SK-N-SH (cell line): Measurements from ENCODE around the gene GNS. TPM values are rescaled to one million over a fixed set of nuclear protein-coding genes. Genes with fewer than 3 reads are reported as not detected.

Experiments
- CTCF ChIA-PET: fragments of 300-600, 350-600 bp; formaldehyde crosslinking; extraction: SDS; loops from one replicate; lab custom pipeline; 2021; lab: Yijun Ruan, JAX
- POLR2A ChIA-PET: fragments of 350-600 bp; sonication (Branson Sonifier 250); formaldehyde crosslinking; extraction: SDS; loops from one replicate; lab custom pipeline; 2020; ENCODE audit warnings: antibody characterized with exemption, inconsistent platforms; lab: Yijun Ruan, JAX
- DNase-seq: peaks from one replicate; pipeline ENCODE4 v3.0.0; 2012
- H2AFZ ChIP-seq: fragments of 200-600 bp; sonication (generic); 2 replicates; pipeline ENCODE4 v1.8.1; 2016; ENCODE audit warnings: antibody characterized with exemption, mild to moderate bottlenecking, low read depth
- H3F3A ChIP-seq: fragments of 200-600 bp; sonication (generic); replicated peaks from 2 replicates; pipeline ENCODE3; 2016; ENCODE audit warnings: antibody characterized with exemption, mild to moderate bottlenecking; ENCODE audit not compliant: insufficient read depth
- H3K27ac ChIP-seq, 2 experiments: fragments of 200-500 bp in 1 of 2; fragments of 200-600 bp in 1 of 2; sonication (Bioruptor generic) in 1 of 2; sonication (generic), shearing (Covaris generic) in 1 of 2; 2 replicates each; pipeline versions ENCODE4 v1.5.1 to v1.6.1; 2014 to 2016; ENCODE audit warnings: low read depth in 2 of 2, inconsistent platforms in 1 of 2, low read length in 1 of 2, mild to moderate bottlenecking in 1 of 2, mixed read lengths in 1 of 2
- H3K27me3 ChIP-seq: fragments of 200-600 bp; sonication (generic), shearing (Covaris generic); 2 replicates; pipeline ENCODE4 v1.6.1; 2016; ENCODE audit warnings: mixed run types; ENCODE audit not compliant: insufficient read depth
- H3K36me3 ChIP-seq, 2 experiments: fragments of 200-500 bp in 1 of 2; fragments of 200-600 bp in 1 of 2; sonication (Bioruptor generic) in 1 of 2; sonication (generic) in 1 of 2; replicated peaks in 1 of 2; 2 replicates each; pipeline versions ENCODE3 to v1.5.1; 2014 to 2016; ENCODE audit warnings: low read length in 1 of 2, mild to moderate bottlenecking in 1 of 2; ENCODE audit not compliant: insufficient read depth in 2 of 2, control insufficient read depth in 1 of 2
- H3K4me1 ChIP-seq, 2 experiments: fragments of 200-500 bp in 1 of 2; fragments of 200-600 bp in 1 of 2; sonication (Bioruptor generic) in 1 of 2; sonication (generic), shearing (Covaris generic) in 1 of 2; 2 replicates each; pipeline versions ENCODE4 v1.5.1 to v1.6.1; 2014 to 2016; ENCODE audit warnings: low read depth in 1 of 2, low read length in 1 of 2, mixed run types in 1 of 2; ENCODE audit not compliant: insufficient read depth in 2 of 2, control insufficient read depth in 1 of 2
- H3K4me2 ChIP-seq: fragments of 200-600 bp; sonication (generic), shearing (Covaris generic); 2 replicates; pipeline ENCODE4 v1.6.1; 2017; ENCODE audit warnings: mixed run types
- H3K4me3 ChIP-seq, 2 experiments: fragments of 200-500 bp in 1 of 2; fragments of 200-600 bp in 1 of 2; sonication (Bioruptor generic) in 1 of 2; sonication (generic), shearing (Covaris generic) in 1 of 2; 2 replicates each; pipeline versions ENCODE4 v1.5.1 to v1.8.1; 2014 to 2016; ENCODE audit warnings: low read depth in 2 of 2, inconsistent platforms in 1 of 2, low read length in 1 of 2, mild to moderate bottlenecking in 1 of 2, mixed read lengths in 1 of 2, moderate library complexity in 1 of 2
- H3K79me2 ChIP-seq: fragments of 200-600 bp; sonication (generic); 2 replicates; pipeline ENCODE4 v1.8.1; 2017; ENCODE audit warnings: mild to moderate bottlenecking; ENCODE audit not compliant: insufficient read depth
- H3K9ac ChIP-seq: fragments of 200-600 bp; sonication (generic); 2 replicates; pipeline ENCODE4 v1.6.1; 2017; ENCODE audit warnings: mixed run types
- H3K9me2 ChIP-seq: fragments of 200-600 bp; sonication (generic); 2 replicates; pipeline ENCODE4 v1.6.1; 2017; ENCODE audit warnings: mixed run types
- H3K9me3 ChIP-seq: fragments of 200-600 bp; sonication (generic); 2 replicates; pipeline ENCODE4 v1.6.1; 2017; ENCODE audit warnings: mixed run types, mild to moderate bottlenecking, moderate library complexity
- H4K20me1 ChIP-seq: fragments of 200-600 bp; sonication (generic); 2 replicates; pipeline ENCODE4 v1.6.1; 2017; ENCODE audit warnings: mild to moderate bottlenecking, mixed run types; ENCODE audit not compliant: insufficient read depth
- CHD2 ChIP-seq: fragments of 150-350 bp; IDR thresholded peaks from 2 replicates; pipeline ENCODE4 v1.6.1; 2018; ENCODE audit warnings: low read length; ENCODE audit not compliant: partially characterized antibody
- FOSL2 ChIP-seq: IDR thresholded peaks from 2 replicates; pipeline ENCODE4 v1.4.0; 2012; ENCODE audit warnings: low read depth, mild to moderate bottlenecking, moderate library complexity, borderline replicate concordance
- FOXJ3 ChIP-seq: sonication (generic); formaldehyde crosslinking; IDR thresholded peaks from 2 replicates; pipeline ENCODE4 v1.5.1; 2020; ENCODE audit warnings: mild to moderate bottlenecking, missing genetic modification reagents
- GATA2 ChIP-seq: sonication (generic); formaldehyde crosslinking; IDR thresholded peaks from 2 replicates; pipeline ENCODE4 v1.5.0; 2020; ENCODE audit warnings: mild to moderate bottlenecking, missing genetic modification reagents
- JUND ChIP-seq: IDR thresholded peaks from 2 replicates; pipeline ENCODE4 v1.4.0; 2012
- POLR2AphosphoS5 ChIP-seq: IDR thresholded peaks from 2 replicates; pipeline ENCODE4 v1.6.1; 2012; ENCODE audit warnings: low read depth, low read length
- RAD21 ChIP-seq: IDR thresholded peaks from 2 replicates; pipeline ENCODE4 v1.6.1; 2012; ENCODE audit warnings: mild to moderate bottlenecking, low read length
- RFX5 ChIP-seq: IDR thresholded peaks from 2 replicates; pipeline ENCODE4 v1.6.1; 2012; ENCODE audit warnings: mild to moderate bottlenecking, improper control_type of control experiment, low read length
- RXRA ChIP-seq: IDR thresholded peaks from 2 replicates; pipeline ENCODE4 v1.4.0; 2012; ENCODE audit warnings: low read depth, mild to moderate bottlenecking, borderline replicate concordance
- SMC3 ChIP-seq: IDR thresholded peaks from 2 replicates; pipeline ENCODE4 v1.6.1; 2012; ENCODE audit warnings: low read depth, low read length, improper control_type of control experiment
- TAF1 ChIP-seq: IDR thresholded peaks from 2 replicates; pipeline ENCODE4 v1.6.1; 2012; ENCODE audit warnings: low read depth, mild to moderate bottlenecking, low read length, moderate library complexity, borderline replicate concordance
- TCF12 ChIP-seq: IDR thresholded peaks from 2 replicates; pipeline ENCODE4 v1.4.0; 2012
- WGBS: methylation state at CpG from one replicate; pipeline ENCODE4 v1.1.6; 2017; ENCODE audit warnings: low lambda C conversion rate; 5-methylcytosine and 5-hydroxymethylcytosine counted together
- polyA plus RNA-seq, 3 experiments: library from polyadenylated mRNA; depleted of rRNA; stranded (reverse); fragments of >200 nt; gene quantifications; 2 replicates each; pipeline ENCODE4 v1.2.3, GENCODE V29; 2012
- TF ChIP-seq, protein P1 (sequence below): fragments of 200-600 bp; sonication (generic); IDR thresholded peaks from 2 replicates; pipeline ENCODE4 v1.6.1; 2017; ENCODE audit warnings: antibody characterized with exemption, mild to moderate bottlenecking, moderate library complexity
- TF ChIP-seq, protein P2 (sequence below): IDR thresholded peaks from 2 replicates; pipeline ENCODE4; 2012
- TF ChIP-seq, protein P3 (sequence below): IDR thresholded peaks from 2 replicates; pipeline ENCODE4 v1.4.0; 2012; ENCODE audit warnings: low read depth
- TF ChIP-seq, protein P4 (sequence below): IDR thresholded peaks from 2 replicates; pipeline ENCODE4 v1.4.0; 2012; ENCODE audit warnings: low read depth, borderline replicate concordance

GNS gene
- polyA plus RNA-seq, 1 of the 3 experiments (the other 2 are of a cell fraction), result 74.8 TPM

DNA sequence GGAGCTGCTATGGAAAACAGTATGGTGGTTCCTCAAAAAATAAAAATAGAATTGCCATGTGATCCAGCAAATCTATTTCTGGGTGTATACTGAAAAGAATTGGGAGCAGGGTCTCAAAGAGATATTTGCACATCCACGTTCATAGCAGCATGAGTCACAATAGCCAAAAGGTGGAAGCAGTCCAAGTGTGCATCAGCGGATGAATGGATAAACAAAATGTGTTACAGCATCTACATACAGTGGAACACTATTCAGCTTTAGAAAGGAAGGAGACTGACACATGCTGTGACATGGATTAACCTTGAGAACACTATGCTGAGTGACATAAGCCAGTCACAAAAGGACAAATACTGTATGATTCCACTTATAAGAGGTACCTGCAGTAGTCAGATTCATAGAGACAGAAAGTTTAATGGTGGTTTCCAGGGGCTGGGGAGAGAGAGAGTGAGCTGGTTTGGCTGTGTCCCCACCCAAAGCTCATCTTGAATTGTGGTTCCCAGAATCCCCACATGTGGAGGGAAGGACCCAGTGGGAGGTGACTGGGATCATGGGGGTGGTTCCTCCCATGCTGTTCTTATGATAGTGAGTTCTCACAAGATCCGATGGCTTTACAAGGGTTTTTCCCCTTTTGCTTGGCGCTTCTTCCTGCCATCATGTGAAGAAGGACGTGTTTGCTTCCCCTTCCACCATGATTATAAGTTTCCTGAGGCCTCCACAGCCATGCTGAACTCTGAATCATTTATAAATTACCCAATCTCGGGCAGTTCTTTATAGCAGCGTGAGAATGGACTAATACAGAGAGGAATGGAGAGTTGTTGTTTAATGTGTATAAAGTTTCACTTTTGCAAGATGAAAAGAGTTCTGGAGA, 47.6 kb upstream of the GNS start:
- ChIA-PET CTCF (interaction anchor here (1.2 to 3.9 kb wide), 2 partner anchors 11 to 22 kb away, joined by 3 to 21 read pairs; no protein-coding TSS in a partner anchor), POLR2A (no interaction called here)
- H3K79me2 ChIP-seq, result no peaks in the 10 kb centered on the region
- H4K20me1 ChIP-seq, result no peaks in the 10 kb centered on the region
- peaks cover 2% of the 10 kb centered on the region for H3F3A ChIP-seq
- no peaks in the 10 kb centered on the region for H3K9me2 ChIP-seq
- 42% methylated on average over 7 of the region's 7 CpGs for WGBS
- no peaks in the 10 kb centered on the region for H3K9me3 ChIP-seq
- H3K27ac ChIP-seq, result no peak overlapping the region
- TF ChIP-seq POLR2AphosphoS5 (no peak), SMC3 (no peak), FOXJ3 (CRISPR knock-in tag) (no peak), TCF12 (no peak), TAF1 (no peak), RFX5 (no peak), FOSL2 (no peak), CHD2 (no peak), JUND (no peak), RAD21 (no peak)
- TF ChIP-seq, protein P1, sequence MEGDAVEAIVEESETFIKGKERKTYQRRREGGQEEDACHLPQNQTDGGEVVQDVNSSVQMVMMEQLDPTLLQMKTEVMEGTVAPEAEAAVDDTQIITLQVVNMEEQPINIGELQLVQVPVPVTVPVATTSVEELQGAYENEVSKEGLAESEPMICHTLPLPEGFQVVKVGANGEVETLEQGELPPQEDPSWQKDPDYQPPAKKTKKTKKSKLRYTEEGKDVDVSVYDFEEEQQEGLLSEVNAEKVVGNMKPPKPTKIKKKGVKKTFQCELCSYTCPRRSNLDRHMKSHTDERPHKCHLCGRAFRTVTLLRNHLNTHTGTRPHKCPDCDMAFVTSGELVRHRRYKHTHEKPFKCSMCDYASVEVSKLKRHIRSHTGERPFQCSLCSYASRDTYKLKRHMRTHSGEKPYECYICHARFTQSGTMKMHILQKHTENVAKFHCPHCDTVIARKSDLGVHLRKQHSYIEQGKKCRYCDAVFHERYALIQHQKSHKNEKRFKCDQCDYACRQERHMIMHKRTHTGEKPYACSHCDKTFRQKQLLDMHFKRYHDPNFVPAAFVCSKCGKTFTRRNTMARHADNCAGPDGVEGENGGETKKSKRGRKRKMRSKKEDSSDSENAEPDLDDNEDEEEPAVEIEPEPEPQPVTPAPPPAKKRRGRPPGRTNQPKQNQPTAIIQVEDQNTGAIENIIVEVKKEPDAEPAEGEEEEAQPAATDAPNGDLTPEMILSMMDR, result no peak
- TF ChIP-seq, protein P2, sequence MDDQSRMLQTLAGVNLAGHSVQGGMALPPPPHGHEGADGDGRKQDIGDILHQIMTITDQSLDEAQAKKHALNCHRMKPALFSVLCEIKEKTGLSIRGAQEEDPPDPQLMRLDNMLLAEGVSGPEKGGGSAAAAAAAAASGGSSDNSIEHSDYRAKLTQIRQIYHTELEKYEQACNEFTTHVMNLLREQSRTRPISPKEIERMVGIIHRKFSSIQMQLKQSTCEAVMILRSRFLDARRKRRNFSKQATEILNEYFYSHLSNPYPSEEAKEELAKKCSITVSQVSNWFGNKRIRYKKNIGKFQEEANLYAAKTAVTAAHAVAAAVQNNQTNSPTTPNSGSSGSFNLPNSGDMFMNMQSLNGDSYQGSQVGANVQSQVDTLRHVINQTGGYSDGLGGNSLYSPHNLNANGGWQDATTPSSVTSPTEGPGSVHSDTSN, result no peak
- TF ChIP-seq, protein P3, sequence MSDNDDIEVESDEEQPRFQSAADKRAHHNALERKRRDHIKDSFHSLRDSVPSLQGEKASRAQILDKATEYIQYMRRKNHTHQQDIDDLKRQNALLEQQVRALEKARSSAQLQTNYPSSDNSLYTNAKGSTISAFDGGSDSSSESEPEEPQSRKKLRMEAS, result no peak
- no peak overlapping the region for H3K4me2 ChIP-seq
- 0 out of 2 replicates have a peak overlapping the region, but pooled peaks have one; percentile 29 for H2AFZ ChIP-seq
- peaks cover 10% of the 10 kb centered on the region; the same call in 1 of the 2 replicates for H3K27me3 ChIP-seq
- DNase-seq, result no peak
- H3K36me3 ChIP-seq, result no peaks in the 10 kb centered on the region
- H3K4me1 ChIP-seq, result no peaks in the 10 kb centered on the region
- no peak overlapping the region for H3K4me3 ChIP-seq
- H3K9ac ChIP-seq, result no peak overlapping the region

DNA sequence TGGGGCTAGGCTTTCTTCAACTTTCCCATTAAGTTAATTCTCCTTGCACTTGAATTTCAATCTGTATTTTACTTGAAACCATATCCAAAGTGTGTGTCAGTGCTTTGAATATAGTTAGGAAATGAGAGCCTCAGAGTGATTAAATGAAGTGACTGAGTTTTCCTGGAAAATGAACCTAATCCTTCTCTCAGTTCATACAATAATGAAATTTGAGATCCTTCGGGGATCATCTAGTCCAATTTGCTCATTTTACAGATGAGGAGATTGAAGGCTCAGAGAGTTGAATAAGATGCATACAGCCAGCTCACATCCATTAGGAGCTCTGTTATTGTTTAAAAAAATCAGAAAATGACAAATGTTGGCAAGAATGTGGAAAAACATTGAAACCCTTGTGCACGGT, 47.0 kb upstream of the GNS start:
- DNase-seq, result no peak
- no peaks in the 10 kb centered on the region for H3K9me3 ChIP-seq
- H3K36me3 ChIP-seq, result no peaks in the 10 kb centered on the region
- H3K4me1 ChIP-seq, result no peaks in the 10 kb centered on the region
- H3K9me2 ChIP-seq, result no peaks in the 10 kb centered on the region
- H3K4me2 ChIP-seq, result no peak overlapping the region
- WGBS, result 67% methylated on average over 2 of the region's 2 CpGs
- no peak overlapping the region for H3K9ac ChIP-seq
- H4K20me1 ChIP-seq, result no peaks in the 10 kb centered on the region
- no peaks in the 10 kb centered on the region for H3K79me2 ChIP-seq
- POLR2A ChIA-PET, result no interaction called here
- H3K27ac ChIP-seq, result no peak overlapping the region
- H3F3A ChIP-seq, result peaks cover 5% of the 10 kb centered on the region
- TF ChIP-seq JUND (no peak), RXRA (no peak), TAF1 (no peak), GATA2 (CRISPR knock-in tag) (no peak), TCF12 (no peak), POLR2AphosphoS5 (no peak)
- TF ChIP-seq, protein P4, sequence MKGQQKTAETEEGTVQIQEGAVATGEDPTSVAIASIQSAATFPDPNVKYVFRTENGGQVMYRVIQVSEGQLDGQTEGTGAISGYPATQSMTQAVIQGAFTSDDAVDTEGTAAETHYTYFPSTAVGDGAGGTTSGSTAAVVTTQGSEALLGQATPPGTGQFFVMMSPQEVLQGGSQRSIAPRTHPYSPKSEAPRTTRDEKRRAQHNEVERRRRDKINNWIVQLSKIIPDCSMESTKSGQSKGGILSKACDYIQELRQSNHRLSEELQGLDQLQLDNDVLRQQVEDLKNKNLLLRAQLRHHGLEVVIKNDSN, result no peak
- TF ChIP-seq, all 33 proteins: peak for 0
- CTCF ChIA-PET, result interaction anchor here (1.2 to 3.9 kb wide), 2 partner anchors 10 to 21 kb away, joined by 3 to 21 read pairs; no protein-coding TSS in a partner anchor
- peaks cover 10% of the 10 kb centered on the region; the same call in 1 of the 2 replicates for H3K27me3 ChIP-seq
- H3K4me3 ChIP-seq, result no peak overlapping the region
- no peak overlapping the region for H2AFZ ChIP-seq
